Measurements from ENCODE around the gene KCNF1.

Gene KCNF1

GRCh38 chr2:10949835-10950234 lies 38.1 kb downstream of the KCNF1 start:
- no peaks in the 10 kb centered on the region for H3K9me3 ChIP-seq
- no peak for DNase-seq
- H3K36me3 ChIP-seq: no peaks in the 10 kb centered on the region
- H3K4me3 ChIP-seq (ENCODE audit: low read depth, low read length): no peak overlapping the region
- no peak for TF ChIP-seq CTCF (IDR thresholded peaks at IDR 0.05; ENCODE audit: low read depth, low read length)
- no peaks in the 10 kb centered on the region for H3K4me1 ChIP-seq
- H3K27me3 ChIP-seq: no peaks in the 10 kb centered on the region

GRCh38 chr2:10951558-10952414 lies 40.1 kb downstream of the KCNF1 start:
- H3K4me3 ChIP-seq (ENCODE audit: low read depth, low read length): no peak overlapping the region
- TF ChIP-seq CTCF (IDR thresholded peaks at IDR 0.05; ENCODE audit: low read depth, low read length): no peak
- no peak for DNase-seq
- H3K36me3 ChIP-seq: no peaks in the 10 kb centered on the region
- H3K9me3 ChIP-seq: no peaks in the 10 kb centered on the region
- H3K4me1 ChIP-seq: no peaks in the 10 kb centered on the region
- H3K27me3 ChIP-seq: no peaks in the 10 kb centered on the region

- no peak overlapping the region for H3K4me3 ChIP-seq (ENCODE audit: low read depth, low read length)
- H3K4me1 ChIP-seq: no peaks in the 10 kb centered on the region
- H3K27me3 ChIP-seq: no peaks in the 10 kb centered on the region
- no peak for DNase-seq
- H3K36me3 ChIP-seq: no peaks in the 10 kb centered on the region
- no peak for TF ChIP-seq CTCF (IDR thresholded peaks at IDR 0.05; ENCODE audit: low read depth, low read length)
- no peaks in the 10 kb centered on the region for H3K9me3 ChIP-seq
Measured at GRCh38 chr2:10954416-10954815, 42.7 kb downstream of the KCNF1 start.

- Histone ChIP-seq H3K9me3 (no peaks in the 10 kb centered on the region), H3K4me1 (no peaks in the 10 kb centered on the region), H3K4me3 (ENCODE audit: low read depth, low read length) (no peak overlapping the region), H3K27me3 (no peaks in the 10 kb centered on the region), H3K36me3 (no peaks in the 10 kb centered on the region)
- no peak for DNase-seq
- no peak for TF ChIP-seq CTCF (IDR thresholded peaks at IDR 0.05; ENCODE audit: low read depth, low read length)
Measured at GRCh38 chr2:10954856-10955818, 43.4 kb downstream of the KCNF1 start.

GRCh38 chr2:10956006-10956790 lies 44.5 kb downstream of the KCNF1 start:
- H3K36me3 ChIP-seq: no peaks in the 10 kb centered on the region
- H3K27me3 ChIP-seq: no peaks in the 10 kb centered on the region
- DNase-seq: no peak
- no peak for TF ChIP-seq CTCF (IDR thresholded peaks at IDR 0.05; ENCODE audit: low read depth, low read length)
- H3K9me3 ChIP-seq: no peaks in the 10 kb centered on the region
- H3K4me1 ChIP-seq: no peaks in the 10 kb centered on the region
- no peak overlapping the region for H3K4me3 ChIP-seq (ENCODE audit: low read depth, low read length)
